K562 (cell line): ENCODE results near the gene MAB21L4. TPM values are rescaled to one million over a fixed set of nuclear protein-coding genes. Genes with fewer than 3 reads are reported as not detected.

Source experiments
- ATAC-seq: fragments of 200-7000 bp; cut with Tn5 transposase; 3 replicates; pipeline ENCODE4 v1.9.1; 2020; ENCODE audit warnings: moderate library complexity
- BruUV-seq: library from RNA; stranded (reverse); fragments of 400-500 nt; replicated peaks from 2 replicates; lab custom pipeline; 2021; lab: Mats Ljungman, UMichigan
- CTCF ChIA-PET: fragments of 300-600 bp; formaldehyde crosslinking; extraction: SDS; loops from one replicate; lab custom pipeline; 2021; ENCODE audit warnings: low intra/inter-chr PET ratio; lab: Yijun Ruan, JAX
- POLR2A ChIA-PET: fragments of 300-600, 350-650 bp; sonication (Branson Sonifier 250); formaldehyde crosslinking; extraction: SDS; loops from one replicate; lab custom pipeline; 2021; ENCODE audit warnings: antibody characterized with exemption, inconsistent platforms; lab: Yijun Ruan, JAX
- DNase-seq, 4 experiments: peaks; one replicate each; pipeline versions ENCODE4 v3.0.0 to v3.0.0-alpha.2; 2011 to 2018; ENCODE audit warnings: low spot score in 3 of 4, mixed read lengths in 3 of 4; ENCODE audit errors: extremely low read depth in 1 of 4
- FAIRE-seq: peaks from 2 replicates; lab custom pipeline; 2011; peaks lifted over from hg19 to GRCh38; lab: Jason Lieb, UNC
- H2AFZ ChIP-seq: 2 replicates; pipeline ENCODE4 v1.6.0; 2011; ENCODE audit warnings: low read depth, low read length, control low read depth, inconsistent platforms
- H3K27ac ChIP-seq: fragments of 200-600 bp; 3 replicates; pipeline ENCODE4 v1.8.0; 2011; ENCODE audit warnings: low read depth, mild to moderate bottlenecking, control low read depth, inconsistent platforms, low read length, moderate library complexity, mixed read lengths; ENCODE audit errors: extremely low read depth
- H3K27me3 ChIP-seq, 2 experiments: fragments of 300-600 bp in 1 of 2; 2 replicates in 1 of 2; 3 replicates in 1 of 2; pipeline versions ENCODE4 v1.6.0 to v1.8.0; 2011; ENCODE audit warnings: inconsistent platforms in 2 of 2, low read length in 2 of 2, mild to moderate bottlenecking in 1 of 2, mixed read lengths in 1 of 2, moderate library complexity in 1 of 2; ENCODE audit not compliant: control insufficient read depth in 2 of 2, insufficient read depth in 2 of 2
- H3K36me3 ChIP-seq: fragments of 300-600 bp; 3 replicates; pipeline ENCODE4 v1.8.0; 2011; ENCODE audit warnings: mild to moderate bottlenecking, low read length, inconsistent platforms; ENCODE audit not compliant: control insufficient read depth, insufficient read depth
- H3K4me1 ChIP-seq, 2 experiments: fragments of 200-600 bp in 1 of 2; replicated peaks in 1 of 2; 2 replicates in 1 of 2; 3 replicates in 1 of 2; pipeline versions ENCODE4 v1.5.1 to v1.8.0; 2011; ENCODE audit warnings: inconsistent platforms in 2 of 2, low read length in 2 of 2, mild to moderate bottlenecking in 1 of 2, mixed read lengths in 1 of 2, moderate library complexity in 1 of 2; ENCODE audit not compliant: control insufficient read depth in 2 of 2, insufficient read depth in 2 of 2
- H3K4me2 ChIP-seq: 2 replicates; pipeline ENCODE4 v1.6.1; 2011; ENCODE audit warnings: low read length, control low read depth, inconsistent platforms, mixed read lengths; ENCODE audit not compliant: insufficient read depth
- H3K4me3 ChIP-seq: fragments of 200-600 bp; sonication (generic), shearing (Covaris generic); 2 replicates; pipeline ENCODE4 v1.5.1; 2016; ENCODE audit warnings: control low read depth, inconsistent platforms
- H3K79me2 ChIP-seq: fragments of 200-600 bp; 3 replicates; pipeline ENCODE4 v1.8.0; 2011; ENCODE audit warnings: low read length, inconsistent platforms; ENCODE audit not compliant: control insufficient read depth, insufficient read depth
- H3K9ac ChIP-seq, 2 experiments: 2 replicates each; pipeline versions ENCODE4 v1.6.0 to v1.6.1; 2011; ENCODE audit warnings: low read depth in 2 of 2, low read length in 2 of 2, control low read depth in 1 of 2, inconsistent platforms in 1 of 2, mild to moderate bottlenecking in 1 of 2, mixed read lengths in 1 of 2; ENCODE audit not compliant: insufficient read depth in 1 of 2
- H3K9me1 ChIP-seq: one replicate; pipeline ENCODE4 v1.6.0; 2011; ENCODE audit warnings: inconsistent platforms, mild to moderate bottlenecking, low read length, moderate library complexity; ENCODE audit not compliant: control insufficient read depth, insufficient read depth
- H3K9me3 ChIP-seq: replicated peaks from 2 replicates; pipeline ENCODE4 v1.5.1; 2011; ENCODE audit warnings: low read depth, low read length, inconsistent platforms; ENCODE audit not compliant: control insufficient read depth, insufficient read depth
- H4K20me1 ChIP-seq: replicated peaks from 2 replicates; pipeline ENCODE4 v1.6.1; 2011; ENCODE audit warnings: low read length, inconsistent platforms, mixed read lengths; ENCODE audit not compliant: control insufficient read depth, insufficient read depth
- BCOR ChIP-seq: fragments of 450-650 bp; IDR thresholded peaks from 2 replicates; pipeline ENCODE4 v1.6.1; 2016
- FOXA3 ChIP-seq, 2 experiments: fragments of 450-650 bp in 1 of 2; sonication (generic) in 1 of 2; formaldehyde crosslinking; IDR thresholded peaks in 1 of 2; conservative IDR thresholded peaks in 1 of 2; 2 replicates each; pipeline versions ENCODE4 v1.4.0 to v1.8.0; 2020 to 2022; ENCODE audit warnings: mild to moderate bottlenecking in 2 of 2, missing genetic modification reagents in 1 of 2
- MECOM ChIP-seq: fragments of 250-450 bp; sonication (Bioruptor Pico); IDR thresholded peaks from 2 replicates; pipeline ENCODE4 v1.8.0; 2022; ENCODE audit warnings: inconsistent platforms
- MTA3 ChIP-seq: fragments of 450-650 bp; formaldehyde crosslinking; IDR thresholded peaks from 2 replicates; pipeline ENCODE4 v1.6.1; 2017; ENCODE audit warnings: mild to moderate bottlenecking, borderline replicate concordance
- NCOA4 ChIP-seq: fragments of 450-650 bp; IDR thresholded peaks from 2 replicates; pipeline ENCODE4 v1.6.1; 2018; ENCODE audit warnings: mild to moderate bottlenecking; ENCODE audit not compliant: partially characterized antibody
- WGBS: fragments of 100-300 bp; shearing (Covaris generic); methylation state at CpG from one replicate; pipeline ENCODE4 v1.1.6; 2016; ENCODE audit warnings: low coverage, mixed read lengths; ENCODE audit not compliant: insufficient coverage; ENCODE audit errors: missing lambda C conversion rate; 5-methylcytosine and 5-hydroxymethylcytosine counted together
- in situ Hi-C: fragments of 300-500 bp; cut with MboI; formaldehyde crosslinking; loops from 4 replicates; pipeline ENCODE4 v1.15.0; 2018; ENCODE audit warnings: inconsistent platforms, mixed read lengths
- intact Hi-C: fragments of 100-400 bp; cut with micrococcal nuclease; formaldehyde crosslinking; loops from 2 replicates; pipeline ENCODE4 v1.14.2; 2022
- polyA plus RNA-seq, 8 experiments: library from polyadenylated mRNA; depleted of rRNA in 4 of 8; stranded (reverse) in 5 of 8; unstranded in 3 of 8; fragments of >200 nt; fragmentation: Nextera tagmentation in 2 of 8; fragmentation: Illumina TruSeq in 1 of 8; extraction: Ambion mirVana in 2 of 8; extraction: Trizol in 1 of 8; gene quantifications; 2 replicates each; pipeline versions ENCODE4 v1.2.1 to v1.2.3, GENCODE V29; 2011 to 2014; ENCODE audit warnings: inconsistent platforms in 1 of 8, missing spikeins in 1 of 8
- total RNA-seq, 7 experiments: library from RNA; depleted of rRNA in 6 of 7; stranded (reverse); fragments of >200 nt in 6 of 7; fragmentation: Illumina TruSeq in 2 of 7; extraction: Trizol in 2 of 7; gene quantifications; 2 replicates each; pipeline versions ENCODE4 v1.2.1 to v1.2.3, GENCODE V29; 2011 to 2021; ENCODE audit warnings: low replicate concordance in 1 of 7

MAB21L4 gene
- total and polyA plus RNA-seq, 9 of the 15 experiments (the other 6 are each of a cell fraction or from before 2014, with no cell fraction given): 0.03 TPM; not detected in 8

DNA sequence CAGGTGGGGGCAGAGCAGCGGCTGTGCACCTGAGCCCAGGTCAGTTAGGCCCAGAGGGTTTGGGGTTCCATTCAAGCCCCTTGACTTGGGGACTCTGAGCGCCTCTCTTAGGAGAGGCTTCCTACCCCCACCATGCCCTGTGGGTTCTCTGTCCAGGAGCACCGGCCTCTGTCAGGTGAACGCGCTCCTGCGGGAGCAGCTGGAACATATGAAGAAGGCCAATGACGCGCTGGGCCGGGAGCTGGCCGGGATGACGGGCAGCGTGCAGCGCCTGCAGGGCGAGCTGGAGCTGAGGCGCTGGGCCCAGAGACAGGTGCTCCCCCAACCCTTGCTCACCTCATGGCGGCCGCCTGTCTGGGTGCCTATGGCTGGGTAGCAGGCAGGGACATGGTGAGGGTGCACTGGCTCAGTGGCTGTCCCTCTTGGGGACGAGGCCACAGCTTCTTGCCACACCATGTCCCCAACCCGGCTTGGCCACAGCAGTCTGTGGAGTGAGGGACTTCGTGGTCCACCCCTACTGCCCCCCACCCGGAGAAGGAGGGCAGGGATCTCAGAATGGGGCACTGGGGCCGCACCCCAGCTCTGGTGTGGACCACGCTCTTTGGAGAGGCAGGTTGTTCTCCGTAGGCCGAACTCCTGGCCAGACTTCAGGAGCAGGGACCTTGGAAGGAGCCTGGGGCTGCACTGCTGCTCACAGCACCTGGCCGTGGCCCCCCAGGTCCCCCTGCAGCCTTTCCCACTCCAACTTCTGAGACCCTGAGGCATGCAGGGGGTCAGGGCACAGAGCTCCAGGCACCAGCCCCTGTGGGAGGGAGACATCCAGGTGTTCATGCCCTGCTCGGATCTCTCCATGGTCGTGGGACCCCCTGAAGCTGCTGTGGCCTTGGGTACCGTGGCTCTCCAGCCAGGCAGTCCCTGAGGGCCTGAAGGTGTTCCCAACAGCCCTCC, 29.9 kb upstream of the MAB21L4 start:
- Histone ChIP-seq H3K4me1 (peaks cover 0 to 11% of the 10 kb centered on the region in 2 experiments; a peak in 2 of 5 replicates), H3K27me3 (peaks cover 0 to 36% of the 10 kb centered on the region in 2 experiments; a peak in 3 of 5 replicates), H3K9me3 (no peaks in the 10 kb centered on the region), H3K9me1 (no peaks in the 10 kb centered on the region), H3K79me2 (no peaks in the 10 kb centered on the region), H3K9ac (no peak overlapping the region), H3K4me2 (no peak overlapping the region), H3K4me3 (no peak overlapping the region), H2AFZ (no peak overlapping the region), H3K36me3 (no peaks in the 10 kb centered on the region), H3K27ac (no peak overlapping the region), H4K20me1 (no peaks in the 10 kb centered on the region)
- intact Hi-C loops: no loop called here
- POLR2A ChIA-PET: no interaction called here
- in situ Hi-C loops: no loop called here
- FAIRE-seq: no peak
- no peak for TF ChIP-seq MECOM
- no peak for TF ChIP-seq MTA3
- no peak for TF ChIP-seq BCOR
- TF ChIP-seq NCOA4: no peak
- no peak for TF ChIP-seq FOXA3 (CRISPR knock-in tag; conservative IDR thresholded peaks at IDR 0.05 in 1 of 2, IDR thresholded peaks at IDR 0.05 in 1 of 2)
- no peak for DNase-seq
- CTCF ChIA-PET: no interaction called here
- no TSS peak for BruUV-seq
- ATAC-seq: no peak
- 29% methylated on average over 16 of the region's 29 CpGs for WGBS
